HG03442 (cell line): ENCODE data around the gene PTRH1.

Source experiments
- ATAC-seq: cut with Tn5 transposase; IDR thresholded peaks from one replicate; pipeline ENCODE4 v1.9.1; 2021; ENCODE audit warnings: mild to moderate bottlenecking, moderate library complexity; ENCODE audit not compliant: unreplicated experiment

PTRH1 gene

GRCh38 chr9:127698985-127699670 is 16.3 kb downstream of the PTRH1 start:
- peak; percentile 72 for ATAC-seq

- ATAC-seq: no peak
Observed at GRCh38 chr9:127698386-127698785, 17.1 kb downstream of the PTRH1 start.

- ATAC-seq: no peak
Observed at GRCh38 chr9:127697575-127697974, 17.9 kb downstream of the PTRH1 start.

GRCh38 chr9:127694890-127695720 is 20.4 kb downstream of the PTRH1 start:
- no peak for ATAC-seq

- ATAC-seq: no peak
Observed at GRCh38 chr9:127693697-127694096, 21.8 kb downstream of the PTRH1 start.

- no peak for ATAC-seq
Observed at GRCh38 chr9:127693143-127693542, 22.3 kb downstream of the PTRH1 start.

GRCh38 chr9:127692071-127692470 is 23.4 kb downstream of the PTRH1 start:
- ATAC-seq: no peak

GRCh38 chr9:127690735-127691134 is 24.7 kb downstream of the PTRH1 start:
- ATAC-seq: no peak

- no peak for ATAC-seq
Observed at GRCh38 chr9:127689329-127690000, 26.0 kb downstream of the PTRH1 start.

GRCh38 chr9:127686461-127687393 is 28.7 kb downstream of the PTRH1 start:
- ATAC-seq: no peak

- ATAC-seq: no peak
Observed at GRCh38 chr9:127684576-127684975, 30.9 kb downstream of the PTRH1 start.

GRCh38 chr9:127683723-127684122 is 31.7 kb downstream of the PTRH1 start:
- no peak for ATAC-seq

GRCh38 chr9:127682351-127683136 is 32.9 kb downstream of the PTRH1 start:
- ATAC-seq: no peak

GRCh38 chr9:127680846-127681245 is 34.6 kb downstream of the PTRH1 start:
- ATAC-seq: no peak

GRCh38 chr9:127680226-127680625 is 35.2 kb downstream of the PTRH1 start:
- no peak for ATAC-seq

- ATAC-seq: no peak
Observed at GRCh38 chr9:127679506-127679905, 36.0 kb downstream of the PTRH1 start.

- ATAC-seq: no peak
Observed at GRCh38 chr9:127676638-127677037, 38.8 kb downstream of the PTRH1 start.

GRCh38 chr9:127673234-127673633 is 42.2 kb downstream of the PTRH1 start:
- no peak for ATAC-seq

GRCh38 chr9:127667906-127668305 is 47.6 kb downstream of the PTRH1 start:
- no peak for ATAC-seq
